ENCODE measurements around the gene MATN1.

DNA sequence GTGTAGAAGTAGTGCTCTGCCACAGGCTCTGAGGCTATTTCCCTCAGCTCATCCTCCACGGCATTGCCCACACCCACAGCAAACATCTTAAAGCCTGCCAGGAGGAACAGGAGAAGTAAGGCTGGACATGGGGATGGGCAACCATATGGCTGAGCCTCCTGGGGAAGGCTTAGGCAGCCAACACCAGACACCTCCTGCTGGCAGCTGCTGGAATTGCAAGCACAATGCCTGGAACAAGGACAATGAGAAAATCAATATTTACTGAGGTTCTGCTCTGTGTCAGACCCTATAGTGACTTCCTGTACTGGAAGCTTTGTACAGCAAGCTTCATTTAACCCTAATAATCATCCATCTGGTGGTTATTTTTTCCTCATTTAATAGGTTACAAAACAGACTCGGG is 8.2 kb downstream of the MATN1 start:
- no peak for TF ChIP-seq POLR2A (IDR thresholded peaks at IDR 0.05)
- TF ChIP-seq, protein P1, sequence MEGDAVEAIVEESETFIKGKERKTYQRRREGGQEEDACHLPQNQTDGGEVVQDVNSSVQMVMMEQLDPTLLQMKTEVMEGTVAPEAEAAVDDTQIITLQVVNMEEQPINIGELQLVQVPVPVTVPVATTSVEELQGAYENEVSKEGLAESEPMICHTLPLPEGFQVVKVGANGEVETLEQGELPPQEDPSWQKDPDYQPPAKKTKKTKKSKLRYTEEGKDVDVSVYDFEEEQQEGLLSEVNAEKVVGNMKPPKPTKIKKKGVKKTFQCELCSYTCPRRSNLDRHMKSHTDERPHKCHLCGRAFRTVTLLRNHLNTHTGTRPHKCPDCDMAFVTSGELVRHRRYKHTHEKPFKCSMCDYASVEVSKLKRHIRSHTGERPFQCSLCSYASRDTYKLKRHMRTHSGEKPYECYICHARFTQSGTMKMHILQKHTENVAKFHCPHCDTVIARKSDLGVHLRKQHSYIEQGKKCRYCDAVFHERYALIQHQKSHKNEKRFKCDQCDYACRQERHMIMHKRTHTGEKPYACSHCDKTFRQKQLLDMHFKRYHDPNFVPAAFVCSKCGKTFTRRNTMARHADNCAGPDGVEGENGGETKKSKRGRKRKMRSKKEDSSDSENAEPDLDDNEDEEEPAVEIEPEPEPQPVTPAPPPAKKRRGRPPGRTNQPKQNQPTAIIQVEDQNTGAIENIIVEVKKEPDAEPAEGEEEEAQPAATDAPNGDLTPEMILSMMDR (IDR thresholded peaks at IDR 0.05): peak in 1 of 6 experiments; percentile 29
- TF ChIP-seq EP300 (IDR thresholded peaks at IDR 0.05): no peak
- no peak for TF ChIP-seq POLR2AphosphoS5 (IDR thresholded peaks at IDR 0.05)

Data from upper lobe of left lung (tissue), 4 donors.